Endothelial cell of umbilical vein (primary cell): ENCODE measurements around the gene MYO16.

ENCODE experiments used
- CTCF ChIP-seq, 2 donors: IDR thresholded peaks; 1 replicate in 1 of 2; 2 replicates in 1 of 2; pipeline ENCODE4 v1.5.1; 2011; ENCODE audit warnings: low read length in 2 of 2, mild to moderate bottlenecking in 2 of 2, moderate library complexity in 2 of 2, control low read depth in 1 of 2, inconsistent platforms in 1 of 2, low read depth in 1 of 2; ENCODE audit not compliant: insufficient read depth in 1 of 2; ENCODE audit errors: extremely low read depth in 1 of 2
- JUN ChIP-seq: IDR thresholded peaks from 2 replicates; pipeline ENCODE4 v1.6.1; 2011; ENCODE audit warnings: borderline replicate concordance, low read depth; ENCODE audit not compliant: insufficient read length, insufficient read depth
- MAX ChIP-seq: IDR thresholded peaks from 2 replicates; pipeline ENCODE4 v1.6.1; 2011; ENCODE audit not compliant: insufficient read depth, insufficient read length
- MYC ChIP-seq: IDR thresholded peaks from one replicate; pipeline ENCODE4 v1.6.1; 2011; ENCODE audit warnings: mild to moderate bottlenecking, low read depth, low read length
- POLR2A ChIP-seq: IDR thresholded peaks from 2 replicates; pipeline ENCODE4 v1.6.1; 2012; ENCODE audit warnings: low read depth, mild to moderate bottlenecking, control low read depth, low read length
- POLR2AphosphoS5 ChIP-seq: IDR thresholded peaks from 2 replicates; pipeline ENCODE4 v1.6.1; 2012; ENCODE audit warnings: low read depth, mild to moderate bottlenecking, control low read depth, low read length, moderate library complexity; ENCODE audit not compliant: insufficient read depth

GRCh38 chr13:109235901-109236300 lies 606.5 kb downstream of the MYO16 start:
- no peak for TF ChIP-seq MYC
- no peak for TF ChIP-seq POLR2A
- TF ChIP-seq CTCF (IDR thresholded peaks at IDR 0.05; ENCODE audit: extremely low read depth in 1 of 2, insufficient read depth in 1 of 2, low read depth in 1 of 2, low read length in 2 of 2), result no peak
- TF ChIP-seq JUN, result no peak
- no peak for TF ChIP-seq MAX
- TF ChIP-seq POLR2AphosphoS5, result no peak
